ENCODE results near the gene TSPAN13.

The TSPAN13 gene

GRCh38 chr7:16758036-16758435 lies 4.5 kb downstream of the TSPAN13 start:
- no peak overlapping the region for H4K12ac ChIP-seq (ENCODE audit: low read depth, low read length)
- no peak overlapping the region for H2BK12ac ChIP-seq (ENCODE audit: low read length)
- peaks cover 2% of the 10 kb centered on the region for H3K79me2 ChIP-seq (ENCODE audit: control insufficient read depth, insufficient read depth, low read length, poor library complexity)
- no peaks in the 10 kb centered on the region for H3K36me3 ChIP-seq (ENCODE audit: control insufficient read depth in 1 of 2, insufficient read depth in 2 of 2, low read length in 2 of 2)
- H4K91ac ChIP-seq (ENCODE audit: low read depth, low read length), result no peak overlapping the region
- no peak for DNase-seq
- no peak overlapping the region for H3K4ac ChIP-seq (ENCODE audit: low read depth, low read length)
- no peaks in the 10 kb centered on the region for H3K4me1 ChIP-seq (ENCODE audit: control insufficient read depth in 1 of 2, insufficient read depth in 2 of 2, low read length in 2 of 2)
- H2BK5ac ChIP-seq (ENCODE audit: low read depth, low read length, poor library complexity), result no peak overlapping the region
- no peak overlapping the region for H3K27ac ChIP-seq (ENCODE audit: low read depth, low read length)
- H3K9ac ChIP-seq (ENCODE audit: low read length), result no peak overlapping the region
- H3K79me1 ChIP-seq (ENCODE audit: low read length), result peaks cover 2% of the 10 kb centered on the region
- no peaks in the 10 kb centered on the region for H3K27me3 ChIP-seq (ENCODE audit: insufficient read depth, low read length)
- H2AFZ ChIP-seq (ENCODE audit: insufficient read depth, low read length, poor library complexity), result no peak overlapping the region
- H2AK5ac ChIP-seq (ENCODE audit: low read length), result no peak overlapping the region
- H3K23ac ChIP-seq (ENCODE audit: low read length), result no peak overlapping the region
- H3K18ac ChIP-seq (ENCODE audit: low read length), result no peak overlapping the region
- H3K14ac ChIP-seq (ENCODE audit: low read length), result no peak overlapping the region
- WGBS (ENCODE audit: extremely low coverage, insufficient coverage, insufficient read length), result no CpG with 5 or more reads among the region's 6 CpGs
- H4K8ac ChIP-seq (ENCODE audit: low read depth, low read length), result no peak overlapping the region
- no peak overlapping the region for H3K4me2 ChIP-seq (ENCODE audit: low read length)
- no peak overlapping the region for H2BK120ac ChIP-seq (ENCODE audit: insufficient read depth, low read length, poor library complexity)
- no peaks in the 10 kb centered on the region for H3K9me3 ChIP-seq (ENCODE audit: insufficient read depth, low read depth, low read length)
- no peak overlapping the region for H3K4me3 ChIP-seq (ENCODE audit: low read depth, low read length)

- Histone ChIP-seq H3K4me1 (ENCODE audit: control insufficient read depth in 1 of 2, insufficient read depth in 2 of 2, low read length in 2 of 2) (no peaks in the 10 kb centered on the region), H3K18ac (ENCODE audit: low read length) (no peak overlapping the region), H4K8ac (ENCODE audit: low read depth, low read length) (no peak overlapping the region), H3K27ac (ENCODE audit: low read depth, low read length) (no peak overlapping the region), H3K4me3 (ENCODE audit: low read depth, low read length) (no peak overlapping the region), H3K4me2 (ENCODE audit: low read length) (no peak overlapping the region), H2AFZ (ENCODE audit: insufficient read depth, low read length, poor library complexity) (no peak overlapping the region), H3K14ac (ENCODE audit: low read length) (no peak overlapping the region), H2BK12ac (ENCODE audit: low read length) (no peak overlapping the region), H3K9ac (ENCODE audit: low read length) (no peak overlapping the region), H3K9me3 (ENCODE audit: insufficient read depth, low read depth, low read length) (no peaks in the 10 kb centered on the region), H3K79me1 (ENCODE audit: low read length) (peaks cover under 1% of the 10 kb centered on the region), H2BK120ac (ENCODE audit: insufficient read depth, low read length, poor library complexity) (no peak overlapping the region), H4K12ac (ENCODE audit: low read depth, low read length) (no peak overlapping the region), H3K79me2 (ENCODE audit: control insufficient read depth, insufficient read depth, low read length, poor library complexity) (peaks cover under 1% of the 10 kb centered on the region), H3K23ac (ENCODE audit: low read length) (no peak overlapping the region), H3K4ac (ENCODE audit: low read depth, low read length) (peak overlapping the region; percentile 33), H2AK5ac (ENCODE audit: low read length) (no peak overlapping the region), H2BK5ac (ENCODE audit: low read depth, low read length, poor library complexity) (no peak overlapping the region), H3K36me3 (ENCODE audit: control insufficient read depth in 1 of 2, insufficient read depth in 2 of 2, low read length in 2 of 2) (no peaks in the 10 kb centered on the region), H3K27me3 (ENCODE audit: insufficient read depth, low read length) (no peaks in the 10 kb centered on the region), H4K91ac (ENCODE audit: low read depth, low read length) (no peak overlapping the region)
- 100% methylated on average over 3 of the region's 10 CpGs for WGBS (ENCODE audit: extremely low coverage, insufficient coverage, insufficient read length)
- DNase-seq, result no peak
These were observed 5.4 kb downstream of the TSPAN13 start for GRCh38 chr7:16758631-16759611.

GRCh38 chr7:16759840-16760239 lies 6.3 kb downstream of the TSPAN13 start:
- no peak overlapping the region for H4K12ac ChIP-seq (ENCODE audit: low read depth, low read length)
- no peaks in the 10 kb centered on the region for H3K79me1 ChIP-seq (ENCODE audit: low read length)
- H3K36me3 ChIP-seq (ENCODE audit: control insufficient read depth in 1 of 2, insufficient read depth in 2 of 2, low read length in 2 of 2), result no peaks in the 10 kb centered on the region
- no peaks in the 10 kb centered on the region for H3K4me1 ChIP-seq (ENCODE audit: control insufficient read depth in 1 of 2, insufficient read depth in 2 of 2, low read length in 2 of 2)
- no peak overlapping the region for H2BK120ac ChIP-seq (ENCODE audit: insufficient read depth, low read length, poor library complexity)
- H3K18ac ChIP-seq (ENCODE audit: low read length), result no peak overlapping the region
- H2BK12ac ChIP-seq (ENCODE audit: low read length), result no peak overlapping the region
- H3K4ac ChIP-seq (ENCODE audit: low read depth, low read length), result no peak overlapping the region
- no peak overlapping the region for H2BK5ac ChIP-seq (ENCODE audit: low read depth, low read length, poor library complexity)
- H3K27ac ChIP-seq (ENCODE audit: low read depth, low read length), result no peak overlapping the region
- H3K23ac ChIP-seq (ENCODE audit: low read length), result no peak overlapping the region
- H3K9ac ChIP-seq (ENCODE audit: low read length), result no peak overlapping the region
- H4K8ac ChIP-seq (ENCODE audit: low read depth, low read length), result no peak overlapping the region
- no peaks in the 10 kb centered on the region for H3K27me3 ChIP-seq (ENCODE audit: insufficient read depth, low read length)
- H2AFZ ChIP-seq (ENCODE audit: insufficient read depth, low read length, poor library complexity), result no peak overlapping the region
- WGBS (ENCODE audit: extremely low coverage, insufficient coverage, insufficient read length), result no CpG with 5 or more reads among the region's 1 CpG
- H3K4me2 ChIP-seq (ENCODE audit: low read length), result no peak overlapping the region
- no peak overlapping the region for H2AK5ac ChIP-seq (ENCODE audit: low read length)
- no peaks in the 10 kb centered on the region for H3K79me2 ChIP-seq (ENCODE audit: control insufficient read depth, insufficient read depth, low read length, poor library complexity)
- no peak overlapping the region for H3K14ac ChIP-seq (ENCODE audit: low read length)
- no peak overlapping the region for H3K4me3 ChIP-seq (ENCODE audit: low read depth, low read length)
- no peak overlapping the region for H4K91ac ChIP-seq (ENCODE audit: low read depth, low read length)
- DNase-seq, result no peak
- no peaks in the 10 kb centered on the region for H3K9me3 ChIP-seq (ENCODE audit: insufficient read depth, low read depth, low read length)

GRCh38 chr7:16762177-16762576 lies 8.6 kb downstream of the TSPAN13 start:
- WGBS (ENCODE audit: extremely low coverage, insufficient coverage, insufficient read length), result no CpG with 5 or more reads among the region's 4 CpGs
- H2AFZ ChIP-seq (ENCODE audit: insufficient read depth, low read length, poor library complexity), result no peak overlapping the region

More at GRCh38 chr7:16762177-16762576, 8.6 kb downstream of the TSPAN13 start:
- Histone ChIP-seq H3K4ac (ENCODE audit: low read depth, low read length) (no peak overlapping the region), H3K23ac (ENCODE audit: low read length) (no peak overlapping the region), H3K4me1 (ENCODE audit: control insufficient read depth in 1 of 2, insufficient read depth in 2 of 2, low read length in 2 of 2) (no peaks in the 10 kb centered on the region), H3K18ac (ENCODE audit: low read length) (no peak overlapping the region), H3K27ac (ENCODE audit: low read depth, low read length) (no peak overlapping the region), H3K4me2 (ENCODE audit: low read length) (no peak overlapping the region), H3K36me3 (ENCODE audit: control insufficient read depth in 1 of 2, insufficient read depth in 2 of 2, low read length in 2 of 2) (no peaks in the 10 kb centered on the region), H3K9me3 (ENCODE audit: insufficient read depth, low read depth, low read length) (no peaks in the 10 kb centered on the region), H2BK120ac (ENCODE audit: insufficient read depth, low read length, poor library complexity) (no peak overlapping the region), H4K12ac (ENCODE audit: low read depth, low read length) (no peak overlapping the region), H2AK5ac (ENCODE audit: low read length) (no peak overlapping the region), H3K79me2 (ENCODE audit: control insufficient read depth, insufficient read depth, low read length, poor library complexity) (no peaks in the 10 kb centered on the region), H4K91ac (ENCODE audit: low read depth, low read length) (no peak overlapping the region), H2BK12ac (ENCODE audit: low read length) (no peak overlapping the region), H3K4me3 (ENCODE audit: low read depth, low read length) (no peak overlapping the region), H4K8ac (ENCODE audit: low read depth, low read length) (no peak overlapping the region), H3K79me1 (ENCODE audit: low read length) (no peaks in the 10 kb centered on the region), H3K27me3 (ENCODE audit: insufficient read depth, low read length) (no peaks in the 10 kb centered on the region), H2BK5ac (ENCODE audit: low read depth, low read length, poor library complexity) (no peak overlapping the region), H3K14ac (ENCODE audit: low read length) (no peak overlapping the region), H3K9ac (ENCODE audit: low read length) (no peak overlapping the region)
- DNase-seq, result peak; percentile 86 to 96

All from trophoblast cell (in vitro differentiated cells and primary cell).